ENCODE measurements around the gene KLK3. TPM values are rescaled to one million over a fixed set of nuclear protein-coding genes. Genes with fewer than 3 reads are reported as not detected.
"Not testable (repeated sequence)": the region's sequence is repeated elsewhere in the genome, so short reads cannot be mapped to it uniquely, and the experiment has no call there.

Gene KLK3
- total and polyA plus RNA-seq, 2 donors (not counting 1 experiment from before 2014, with no cell fraction given), result not detected

DNA sequence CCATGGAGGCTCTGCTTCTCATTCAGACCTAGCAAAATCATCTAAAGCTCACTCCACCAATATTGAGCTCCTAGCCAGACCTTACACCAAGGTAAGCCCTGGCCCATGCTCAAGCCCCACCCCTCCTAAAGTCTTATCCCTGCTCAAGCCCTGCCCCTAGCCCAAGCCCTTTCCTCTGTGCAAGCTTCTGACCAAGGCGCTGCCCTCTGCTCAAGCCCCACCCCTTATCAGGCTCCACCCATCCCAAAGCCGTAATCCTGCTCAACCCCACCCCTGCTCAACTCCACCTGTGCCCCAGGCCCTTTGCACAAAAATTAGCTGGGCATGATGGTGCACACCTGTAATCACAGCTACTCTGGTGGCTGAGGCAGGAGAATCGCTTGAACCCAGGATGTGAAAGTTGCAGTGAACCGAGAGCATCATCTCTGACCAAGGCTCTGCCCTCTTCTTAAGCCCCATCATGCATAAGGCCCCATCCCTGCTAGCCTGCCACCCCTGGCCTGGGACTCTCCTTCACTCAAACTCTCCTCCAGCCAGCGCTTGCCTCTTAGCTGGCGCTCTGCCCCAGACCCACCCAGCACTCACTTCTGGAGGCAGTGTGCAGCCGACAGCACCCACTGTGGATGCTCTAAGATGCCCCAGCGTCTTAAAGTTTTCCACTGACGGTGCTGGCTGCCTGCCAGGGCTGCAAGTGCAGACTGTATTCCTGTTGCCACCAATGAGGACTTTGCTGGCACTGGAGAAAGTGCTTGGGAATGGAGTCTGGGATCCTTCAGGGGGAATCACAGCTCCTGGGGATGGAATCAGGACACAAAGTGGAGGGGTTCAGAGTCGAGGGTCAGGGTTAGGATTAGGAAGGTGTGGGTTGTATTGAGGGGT is 40.0 kb downstream of the KLK3 start:
- no peak overlapping the region for H3K27ac ChIP-seq (ENCODE audit: low read length in 2 of 2)
- no peaks in the 10 kb centered on the region for H4K20me1 ChIP-seq (ENCODE audit: control insufficient read depth, insufficient read depth, low read length, poor library complexity, severe bottlenecking)
- Mint-ChIP-seq H3K27me3 (no peaks in the 10 kb centered on the region), H3K9me3 (ENCODE audit: insufficient read depth) (no peaks in the 10 kb centered on the region), H3K4me1 (peaks cover 69% of the 10 kb centered on the region), H3K27ac (peak overlapping the region; percentile 80), H3K4me3 (no peak overlapping the region)
- CTCF ChIA-PET, result interaction anchor here (0.7 to 2.9 kb wide), 2 partner anchors 27 to 383 kb away, joined by 3 to 10 read pairs; no protein-coding TSS in a partner anchor
- no peaks in the 10 kb centered on the region for H3K27me3 ChIP-seq (replicated peaks in 1 of 4; ENCODE audit: control extremely low read depth in 1 of 4, control insufficient read depth in 3 of 4, insufficient read depth in 4 of 4, low read length in 3 of 4)
- H3K79me2 ChIP-seq (ENCODE audit: control insufficient read depth, insufficient read depth, low read length), result no peaks in the 10 kb centered on the region
- 81% methylated on average over 10 of the region's 10 CpGs for WGBS (ENCODE audit: insufficient coverage)
- DNase-seq (no peak), ATAC-seq (ENCODE audit: low read depth) (no peak)
- no peak overlapping the region for H3K4me3 ChIP-seq (ENCODE audit: control extremely low read depth in 1 of 5, extremely low read depth in 1 of 5, insufficient read depth in 1 of 5, low read depth in 2 of 5, low read length in 4 of 5)
- POLR2A ChIA-PET, result interaction anchor here (0.9 to 1.9 kb wide), 3 partner anchors 19 to 566 kb away, joined by 3 to 4 read pairs (median 4); no protein-coding TSS in a partner anchor
- no peak overlapping the region for H3K4me2 ChIP-seq (replicated peaks; ENCODE audit: low read depth, low read length, poor library complexity, severe bottlenecking)
- H3K4me1 ChIP-seq (ENCODE audit: control insufficient read depth in 2 of 2, insufficient read depth in 2 of 2, low read length in 2 of 2), result peaks cover 36 to 43% of the 10 kb centered on the region in 2 donors
- peaks cover 2 to 17% (median 12%) of the 10 kb centered on the region in 3 donors for H3K9me3 ChIP-seq (ENCODE audit: control extremely low read depth in 1 of 3, control insufficient read depth in 2 of 3, insufficient read depth in 1 of 3, low read length in 2 of 3)
- H2AFZ ChIP-seq (ENCODE audit: insufficient read depth, low read depth, low read length, poor library complexity, severe bottlenecking), result no peak overlapping the region
- no peak for TF ChIP-seq EZH2 (IDR thresholded peaks at IDR 0.05; ENCODE audit: borderline replicate concordance, insufficient read depth, low read depth, low read length, poor library complexity, severe bottlenecking)
- TF ChIP-seq, protein P1, sequence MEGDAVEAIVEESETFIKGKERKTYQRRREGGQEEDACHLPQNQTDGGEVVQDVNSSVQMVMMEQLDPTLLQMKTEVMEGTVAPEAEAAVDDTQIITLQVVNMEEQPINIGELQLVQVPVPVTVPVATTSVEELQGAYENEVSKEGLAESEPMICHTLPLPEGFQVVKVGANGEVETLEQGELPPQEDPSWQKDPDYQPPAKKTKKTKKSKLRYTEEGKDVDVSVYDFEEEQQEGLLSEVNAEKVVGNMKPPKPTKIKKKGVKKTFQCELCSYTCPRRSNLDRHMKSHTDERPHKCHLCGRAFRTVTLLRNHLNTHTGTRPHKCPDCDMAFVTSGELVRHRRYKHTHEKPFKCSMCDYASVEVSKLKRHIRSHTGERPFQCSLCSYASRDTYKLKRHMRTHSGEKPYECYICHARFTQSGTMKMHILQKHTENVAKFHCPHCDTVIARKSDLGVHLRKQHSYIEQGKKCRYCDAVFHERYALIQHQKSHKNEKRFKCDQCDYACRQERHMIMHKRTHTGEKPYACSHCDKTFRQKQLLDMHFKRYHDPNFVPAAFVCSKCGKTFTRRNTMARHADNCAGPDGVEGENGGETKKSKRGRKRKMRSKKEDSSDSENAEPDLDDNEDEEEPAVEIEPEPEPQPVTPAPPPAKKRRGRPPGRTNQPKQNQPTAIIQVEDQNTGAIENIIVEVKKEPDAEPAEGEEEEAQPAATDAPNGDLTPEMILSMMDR (IDR thresholded peaks at IDR 0.05), result no peak
- intact Hi-C loops (cut with micrococcal nuclease), result loop anchor here (5.0 kb wide), 3 partner anchors 57 to 537 kb away; no protein-coding TSS in a partner anchor
- no peak overlapping the region for H3K9ac ChIP-seq (ENCODE audit: low read length)
- H3K36me3 ChIP-seq (replicated peaks in 1 of 2; ENCODE audit: control extremely low read depth in 1 of 2, control insufficient read depth in 1 of 2, extremely low read depth in 1 of 2, insufficient read depth in 2 of 2, low read length in 1 of 2), result no peaks in the 10 kb centered on the region

DNA sequence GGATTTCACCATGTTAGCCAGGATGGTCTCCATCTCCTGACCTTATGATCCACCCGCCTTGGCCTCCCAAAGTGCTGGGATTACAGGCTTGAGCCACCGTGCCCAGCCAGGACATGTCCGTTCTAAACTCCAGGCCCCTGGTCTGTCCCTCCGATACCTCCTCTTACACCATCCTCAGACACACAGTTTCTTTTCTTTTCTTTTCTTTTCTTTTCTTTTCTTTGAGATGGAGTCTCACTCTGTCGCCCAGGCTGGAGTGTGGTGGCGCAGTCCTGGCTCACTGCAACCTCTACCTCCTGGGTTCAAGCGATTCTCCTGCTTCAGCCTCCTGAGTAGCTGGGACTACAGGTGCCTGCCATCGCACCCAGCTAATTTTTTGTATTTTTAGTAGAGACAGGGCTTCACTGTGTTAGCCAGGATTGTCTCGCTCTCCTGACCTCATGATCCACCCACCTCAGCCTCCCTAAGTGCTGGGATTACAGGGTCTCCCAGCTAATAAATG is 41.4 kb downstream of the KLK3 start:
- peaks cover 25 to 32% of the 10 kb centered on the region in 2 donors for H3K4me1 ChIP-seq (ENCODE audit: control insufficient read depth in 2 of 2, insufficient read depth in 2 of 2, low read length in 2 of 2)
- 89% methylated on average over 8 of the region's 9 CpGs for WGBS (ENCODE audit: insufficient coverage)
- H3K4me3 ChIP-seq (ENCODE audit: control extremely low read depth in 1 of 5, extremely low read depth in 1 of 5, insufficient read depth in 1 of 5, low read depth in 2 of 5, low read length in 4 of 5); ATAC-seq (ENCODE audit: low read depth); H4K20me1 ChIP-seq (ENCODE audit: control insufficient read depth, insufficient read depth, low read length, poor library complexity, severe bottlenecking); H3K9ac ChIP-seq (ENCODE audit: low read length); DNase-seq; H3K27me3 Mint-ChIP-seq; H3K36me3 ChIP-seq (replicated peaks in 1 of 2; ENCODE audit: control extremely low read depth in 1 of 2, control insufficient read depth in 1 of 2, extremely low read depth in 1 of 2, insufficient read depth in 2 of 2, low read length in 1 of 2); H3K79me2 ChIP-seq (ENCODE audit: control insufficient read depth, insufficient read depth, low read length); H2AFZ ChIP-seq (ENCODE audit: insufficient read depth, low read depth, low read length, poor library complexity, severe bottlenecking); H3K27me3 ChIP-seq (replicated peaks in 1 of 4; ENCODE audit: control extremely low read depth in 1 of 4, control insufficient read depth in 3 of 4, insufficient read depth in 4 of 4, low read length in 3 of 4); H3K9me3 Mint-ChIP-seq (ENCODE audit: insufficient read depth): not testable (repeated sequence)
- Mint-ChIP-seq H3K4me1 (peaks cover 58% of the 10 kb centered on the region), H3K4me3 (peak overlapping the region; percentile 66), H3K27ac (peak overlapping the region; percentile 94)
- intact Hi-C loops (cut with micrococcal nuclease), result loop anchor here (1.0 to 5.0 kb wide), 5 partner anchors 26 to 539 kb away; no protein-coding TSS in a partner anchor
- peaks cover 2 to 17% (median 12%) of the 10 kb centered on the region in 3 donors for H3K9me3 ChIP-seq (ENCODE audit: control extremely low read depth in 1 of 3, control insufficient read depth in 2 of 3, insufficient read depth in 1 of 3, low read length in 2 of 3)
- peak overlapping the region; percentile 4 for H3K4me2 ChIP-seq (replicated peaks; ENCODE audit: low read depth, low read length, poor library complexity, severe bottlenecking)
- POLR2A ChIA-PET, result interaction anchor here (0.5 to 1.1 kb wide), 5 partner anchors 8 to 567 kb away, joined by 3 to 4 read pairs (median 3); no protein-coding TSS in a partner anchor
- CTCF ChIA-PET, result interaction anchor here (1.1 to 1.8 kb wide), 3 partner anchors 10 to 539 kb away, joined by 4 to 6 read pairs (median 4); no protein-coding TSS in a partner anchor
- H3K27ac ChIP-seq (ENCODE audit: low read length in 2 of 2), result peak overlapping the region; percentile 51 to 65
